ENCODE results near the gene HNRNPM. TPM values are rescaled to one million over a fixed set of nuclear protein-coding genes. Genes with fewer than 3 reads are reported as not detected.
A peak's percentile ranks its signal among the peaks of the same experiment; 100 is the strongest.
"Not testable (repeated sequence)": the region's sequence is repeated elsewhere in the genome, so short reads cannot be mapped to it uniquely, and the experiment has no call there.

Gene HNRNPM
- total RNA-seq, 3 donors from 2014 or later (not counting 1 experiment from before 2014, with no cell fraction given): 272 to 300 (median 299) TPM

- Histone ChIP-seq H3K4me1 (ENCODE audit: control insufficient read depth, insufficient read depth, low read length) (peaks cover 68% of the 10 kb centered on the region), H3K4me3 (ENCODE audit: low read length) (peak within 1 kb of the TSS; percentile 38), H3K36me3 (ENCODE audit: control insufficient read depth, insufficient read depth, low read length) (peaks cover 10% of the 10 kb centered on the region), H3K27me3 (ENCODE audit: control insufficient read depth, insufficient read depth, low read length) (no peaks in the 10 kb centered on the region), H3K27ac (ENCODE audit: low read length) (peak within 1 kb of the TSS; percentile 82), H3K9me3 (ENCODE audit: control insufficient read depth, insufficient read depth, low read length) (no peaks in the 10 kb centered on the region)
- under 1% methylated on average over 70 of the region's 70 CpGs for WGBS (ENCODE audit: insufficient coverage)
- Mint-ChIP-seq H3K27me3 (ENCODE audit: low read depth in 2 of 2) (no peaks in the 10 kb centered on the region), H3K4me3 (peak within 1 kb of the TSS; percentile 97), H3K9me3 (no peaks in the 10 kb centered on the region), H3K36me3 (no peaks in the 10 kb centered on the region), H3K27ac (peak within 1 kb of the TSS; percentile 94 to 100), H3K4me1 (peaks cover 42 to 61% of the 10 kb centered on the region in 2 donors)
- peak; percentile 81 to 92 (median 84) for ATAC-seq
- intact Hi-C loops (cut with micrococcal nuclease): loop anchor here (2.0 to 10.0 kb wide), 2 partner anchors 55 to 99 kb away; partner anchors contain the start of gene MARCHF2
- DNase-seq: peak; percentile 98 to 99
- TF ChIP-seq CTCF (IDR thresholded peaks at IDR 0.05): no peak
Measured at GRCh38 chr19:8513687-8514504, 69.1 kb downstream of the HNRNPM start, which contains the start of gene ZNF414. Gene ZNF414, minus strand, starts transcription at chr19:8514167. Its CDS starts 121 bp downstream, at chr19:8514046.

DNA sequence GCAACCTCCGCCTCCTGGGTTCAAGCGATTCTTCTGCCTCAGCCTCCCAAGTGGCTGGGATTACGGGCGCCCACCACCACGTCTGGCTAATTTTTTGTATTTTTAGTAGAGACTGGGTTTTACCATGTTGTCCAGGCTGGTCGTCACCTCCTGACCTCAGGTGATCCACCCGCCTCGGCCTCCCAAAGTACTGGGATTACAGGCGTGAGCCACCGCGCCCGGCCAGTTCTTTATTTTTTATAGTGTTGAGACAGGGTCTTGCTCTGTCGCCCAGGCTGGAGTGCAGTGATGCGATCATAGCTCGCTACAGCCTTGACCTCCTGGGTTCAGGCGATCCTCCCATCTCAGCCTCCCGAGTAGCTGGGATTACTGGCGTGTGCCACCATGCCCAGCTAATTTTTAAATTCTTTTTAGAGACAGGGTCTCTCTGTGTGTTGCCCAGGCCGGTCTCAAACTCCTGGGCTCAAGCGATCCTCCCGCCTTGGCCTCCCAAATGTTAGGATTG lies 69.8 kb downstream of the HNRNPM start:
- WGBS (ENCODE audit: insufficient coverage): 75% methylated on average over 21 of the region's 21 CpGs
- peaks cover 74% of the 10 kb centered on the region for H3K4me1 ChIP-seq (ENCODE audit: control insufficient read depth, insufficient read depth, low read length)
- not testable (repeated sequence) for H3K36me3 ChIP-seq (ENCODE audit: control insufficient read depth, insufficient read depth, low read length); DNase-seq; H3K27me3 ChIP-seq (ENCODE audit: control insufficient read depth, insufficient read depth, low read length); ATAC-seq; H3K27me3 Mint-ChIP-seq (ENCODE audit: low read depth in 2 of 2); H3K9me3 ChIP-seq (ENCODE audit: control insufficient read depth, insufficient read depth, low read length); H3K9me3 Mint-ChIP-seq; H3K36me3 Mint-ChIP-seq
- peak overlapping the region; percentile 82 for H3K27ac ChIP-seq (ENCODE audit: low read length)
- H3K4me1 Mint-ChIP-seq: peaks cover 45 to 65% of the 10 kb centered on the region in 2 donors
- intact Hi-C loops (cut with micrococcal nuclease): loop anchor here (2.0 to 10.0 kb wide), 2 partner anchors 54 to 100 kb away; partner anchors contain the start of gene MARCHF2
- H3K4me3 ChIP-seq (ENCODE audit: low read length): peak overlapping the region; percentile 38
- H3K4me3 Mint-ChIP-seq: peak overlapping the region; percentile 97
- H3K27ac Mint-ChIP-seq: peak overlapping the region; percentile 94 to 100

- ATAC-seq (peak; percentile 30 to 52 (median 32)), DNase-seq (peak; percentile 51 to 84)
- no peaks in the 10 kb centered on the region for H3K27me3 ChIP-seq (ENCODE audit: control insufficient read depth, insufficient read depth, low read length)
- no peak overlapping the region for H3K4me3 ChIP-seq (ENCODE audit: low read length)
- Mint-ChIP-seq H3K9me3 (no peaks in the 10 kb centered on the region), H3K4me3 (peak overlapping the region; percentile 97), H3K36me3 (no peaks in the 10 kb centered on the region), H3K4me1 (peaks cover 45 to 69% of the 10 kb centered on the region in 2 donors), H3K27ac (peak overlapping the region; percentile 94 to 100), H3K27me3 (ENCODE audit: low read depth in 2 of 2) (no peaks in the 10 kb centered on the region)
- peaks cover 8% of the 10 kb centered on the region for H3K36me3 ChIP-seq (ENCODE audit: control insufficient read depth, insufficient read depth, low read length)
- peak overlapping the region; percentile 82 for H3K27ac ChIP-seq (ENCODE audit: low read length)
- TF ChIP-seq CTCF (IDR thresholded peaks at IDR 0.05): no peak
- H3K9me3 ChIP-seq (ENCODE audit: control insufficient read depth, insufficient read depth, low read length): no peaks in the 10 kb centered on the region
- peaks cover 78% of the 10 kb centered on the region for H3K4me1 ChIP-seq (ENCODE audit: control insufficient read depth, insufficient read depth, low read length)
- intact Hi-C loops (cut with micrococcal nuclease): loop anchor here (2.0 to 10.0 kb wide), 2 partner anchors 53 to 101 kb away; partner anchors contain the start of gene MARCHF2
- WGBS (ENCODE audit: insufficient coverage): 36% methylated on average over 11 of the region's 11 CpGs
Measured at GRCh38 chr19:8515317-8515716, 70.5 kb downstream of the HNRNPM start.

All from natural killer cell (primary cell).